GM12878 (cell line): ENCODE measurements around the gene CCDC85A. TPM values are rescaled to one million over a fixed set of nuclear protein-coding genes. Genes with fewer than 3 reads are reported as not detected.

Source experiments
- BCLAF1 ChIP-seq: fragments of 450-650 bp; IDR thresholded peaks from 2 replicates; pipeline ENCODE4 v1.6.1; 2017; ENCODE audit warnings: antibody characterized with exemption, mild to moderate bottlenecking, moderate library complexity
- MEF2B ChIP-seq: fragments of 450-650 bp; IDR thresholded peaks from 2 replicates; pipeline ENCODE4 v1.6.1; 2018; ENCODE audit warnings: mild to moderate bottlenecking, moderate library complexity; ENCODE audit not compliant: partially characterized antibody, poor library complexity, severe bottlenecking
- MXI1 ChIP-seq: fragments of 150-350 bp; IDR thresholded peaks from 2 replicates; pipeline ENCODE4 v1.6.1; 2011; ENCODE audit warnings: low read depth, mild to moderate bottlenecking, inconsistent platforms, low read length, improper control_type of control experiment
- PBX3 ChIP-seq: IDR thresholded peaks from 2 replicates; pipeline ENCODE4 v1.6.1; 2011; ENCODE audit warnings: mild to moderate bottlenecking, low read depth, low read length, moderate library complexity; ENCODE audit not compliant: insufficient replicate concordance
- RBBP5 ChIP-seq: fragments of 200-600 bp; sonication (generic); conservative IDR thresholded peaks from 2 replicates; pipeline ENCODE4 v1.6.1; 2016
- SUZ12 ChIP-seq: fragments of 200-600 bp; sonication (generic); IDR thresholded peaks from one replicate; pipeline ENCODE4 v1.6.1; 2018; ENCODE audit warnings: antibody characterized with exemption, mild to moderate bottlenecking; ENCODE audit not compliant: unreplicated experiment
- USF1 ChIP-seq: IDR thresholded peaks from 2 replicates; pipeline ENCODE4 v1.6.1; 2011; ENCODE audit warnings: borderline replicate concordance, low read depth, mild to moderate bottlenecking, moderate library complexity, mixed read lengths, low read length; ENCODE audit not compliant: insufficient read depth; ENCODE audit errors: extremely low read length
- ZNF217 ChIP-seq: fragments of 450-650 bp; IDR thresholded peaks from 2 replicates; pipeline ENCODE4 v1.6.1; 2017; ENCODE audit warnings: antibody characterized with exemption, mild to moderate bottlenecking
- ZZZ3 ChIP-seq: IDR thresholded peaks from 2 replicates; pipeline ENCODE4 v1.6.1; 2011; ENCODE audit warnings: low read depth; ENCODE audit not compliant: control insufficient read depth, insufficient read length
- polyA plus RNA-seq, 11 experiments: library from polyadenylated mRNA; depleted of rRNA in 4 of 11; unstranded in 6 of 11; stranded (reverse) in 5 of 11; fragments of >200 nt; fragmentation: Nextera tagmentation in 4 of 11; fragmentation: Illumina TruSeq in 1 of 11; extraction: Ambion mirVana in 4 of 11; extraction: Trizol in 1 of 11; gene quantifications; 1 replicate in 1 of 11; 2 replicates in 10 of 11; pipeline versions ENCODE4 v1.2.1 to v1.2.3, GENCODE V29; 2011 to 2016; ENCODE audit warnings: inconsistent platforms in 2 of 11, missing spikeins in 2 of 11, low read depth in 1 of 11
- total RNA-seq, 4 experiments: library from RNA; depleted of rRNA in 3 of 4; stranded (reverse); fragments of >200 nt in 3 of 4; fragmentation: Illumina TruSeq in 1 of 4; extraction: Trizol in 1 of 4; gene quantifications; 2 replicates each; pipeline versions ENCODE4 v1.2.1 to v1.2.3, GENCODE V29; 2013 to 2021
- TF ChIP-seq, protein P1 (sequence below): fragments of 450-650 bp; IDR thresholded peaks from 2 replicates; pipeline ENCODE4 v1.6.1; 2017; ENCODE audit warnings: borderline replicate concordance

Gene CCDC85A
- total and polyA plus RNA-seq, 10 of the 15 experiments (the other 5 are each of a cell fraction or from before 2014, with no cell fraction given): 0.02 to 0.57 (median 0.04) TPM; not detected in 7

- TF ChIP-seq BCLAF1 (no peak), MEF2B (no peak), ZZZ3 (no peak), MXI1 (no peak), USF1 (no peak), ZNF217 (no peak), RBBP5 (no peak), SUZ12 (no peak), PBX3 (no peak)
- TF ChIP-seq, protein P1, sequence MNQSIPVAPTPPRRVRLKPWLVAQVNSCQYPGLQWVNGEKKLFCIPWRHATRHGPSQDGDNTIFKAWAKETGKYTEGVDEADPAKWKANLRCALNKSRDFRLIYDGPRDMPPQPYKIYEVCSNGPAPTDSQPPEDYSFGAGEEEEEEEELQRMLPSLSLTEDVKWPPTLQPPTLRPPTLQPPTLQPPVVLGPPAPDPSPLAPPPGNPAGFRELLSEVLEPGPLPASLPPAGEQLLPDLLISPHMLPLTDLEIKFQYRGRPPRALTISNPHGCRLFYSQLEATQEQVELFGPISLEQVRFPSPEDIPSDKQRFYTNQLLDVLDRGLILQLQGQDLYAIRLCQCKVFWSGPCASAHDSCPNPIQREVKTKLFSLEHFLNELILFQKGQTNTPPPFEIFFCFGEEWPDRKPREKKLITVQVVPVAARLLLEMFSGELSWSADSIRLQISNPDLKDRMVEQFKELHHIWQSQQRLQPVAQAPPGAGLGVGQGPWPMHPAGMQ: no peak
Observed at GRCh38 chr2:56175779-56176178, 8.0 kb upstream of the CCDC85A start (continued).
